Heart left ventricle (tissue), 13 donors: ENCODE measurements around the gene ARMC2.

Source experiments
- CTCF ChIP-seq, 12 donors: fragments of 200-600 bp; sonication (generic) in 4 of 12; IDR thresholded peaks; one replicate each; pipeline versions ENCODE4 v1.5.0 to v1.8.0; 2018 to 2022; ENCODE audit warnings: antibody characterized with exemption in 12 of 12, mild to moderate bottlenecking in 5 of 12
- POLR2A ChIP-seq, 2 donors: fragments of 450-650 bp; IDR thresholded peaks; one replicate each; pipeline ENCODE4 v1.6.1; 2017; ENCODE audit warnings: antibody characterized with exemption in 2 of 2, mild to moderate bottlenecking in 2 of 2, moderate library complexity in 2 of 2
- donor health status: ischemic (EF 13 %, LVEDD 7.1; RV severe dilation, severe dysfunction).
- donor health status: DM: no; HTN: yes; CAD: no.
- donor health status: DM: no; HTN: no; CAD: no.
- donor health status: ischemic (EF 25% LVEDD 6.9; RV normal size, moderate dysfunction).
- donor health status: ischemic (EF 25% LVEDD 5.7; RV mildly dilated, moderate dysfunction).
- donor health status: ischemic (EF 35%, LVEDD 5.7; RV mildly dilated, moderate dysfunction).
- donor health status: nonischemic (EF 11% LVEDD 7.7; RV severe dilation, severe dysfunction).
- donor health status: DM: yes; HTN: yes; CAD: no.
- donor health status: PGD.
- donor health status: ischemic (EF 29% LVEDD 5.4; RV normal size, mild dysfunction).
- donor health status: nonischemic (EF 23%, LVEDD 6.1; RV moderate dilation, normal function).

GRCh38 chr6:108884211-108885059, 36.2 kb downstream of the ARMC2 start:
- no peak for TF ChIP-seq POLR2A (IDR thresholded peaks at IDR 0.05)
- no peak for TF ChIP-seq CTCF (IDR thresholded peaks at IDR 0.05)
